CD14-positive monocyte (primary cell): Measurements from ENCODE around the gene SRA1. TPM values are rescaled to one million over a fixed set of nuclear protein-coding genes. Genes with fewer than 3 reads are reported as not detected.
A peak's percentile ranks its signal among the peaks of the same experiment; 100 is the strongest.

ENCODE experiments used
- DNase-seq, 3 donors: peaks; one replicate each; pipeline ENCODE4 v3.0.0-alpha.2; 2011 to 2022
- H2AFZ ChIP-seq: 2 replicates; pipeline ENCODE4 v1.6.0; 2012; ENCODE audit warnings: mild to moderate bottlenecking, low read depth, low read length, inconsistent platforms; ENCODE audit not compliant: insufficient read depth, poor library complexity, severe bottlenecking
- H3K27ac ChIP-seq, 2 donors: 1 replicate in 1 of 2; 2 replicates in 1 of 2; pipeline ENCODE4 v1.5.1; 2012 to 2013; ENCODE audit warnings: low read length in 2 of 2, control low read depth in 1 of 2, inconsistent platforms in 1 of 2, low read depth in 1 of 2, mild to moderate bottlenecking in 1 of 2
- H3K27me3 ChIP-seq, 2 donors: one replicate each; pipeline versions ENCODE4 v1.6.0 to v1.6.1; 2011 to 2013; ENCODE audit warnings: low read length in 2 of 2; ENCODE audit not compliant: control insufficient read depth in 2 of 2, insufficient read depth in 2 of 2
- H3K36me3 ChIP-seq, 2 donors: replicated peaks in 1 of 2; 1 replicate in 1 of 2; 2 replicates in 1 of 2; pipeline versions ENCODE4 v1.5.1 to v1.6.1; 2012 to 2013; ENCODE audit warnings: low read length in 2 of 2, control low read depth in 1 of 2, inconsistent platforms in 1 of 2, mild to moderate bottlenecking in 1 of 2; ENCODE audit not compliant: insufficient read depth in 2 of 2, control insufficient read depth in 1 of 2
- H3K4me1 ChIP-seq, 2 donors: 1 replicate in 1 of 2; 2 replicates in 1 of 2; pipeline versions ENCODE4 v1.5.1 to v1.6.1; 2012 to 2013; ENCODE audit warnings: low read length in 2 of 2, control low read depth in 1 of 2, inconsistent platforms in 1 of 2, mild to moderate bottlenecking in 1 of 2, moderate library complexity in 1 of 2; ENCODE audit not compliant: insufficient read depth in 2 of 2, control insufficient read depth in 1 of 2
- H3K4me2 ChIP-seq: replicated peaks from 2 replicates; pipeline ENCODE3; 2012; ENCODE audit warnings: low read length, moderate library complexity, mild to moderate bottlenecking; ENCODE audit not compliant: poor library complexity, severe bottlenecking; ENCODE audit errors: extremely low read depth
- H3K4me3 ChIP-seq, 3 experiments: fragments of 200-600 bp in 1 of 3; sonication (generic) in 1 of 3; replicated peaks in 1 of 3; 1 replicate in 2 of 3; 2 replicates in 1 of 3; pipeline ENCODE4 v1.5.1; 2011 to 2013; ENCODE audit warnings: low read length in 3 of 3, mild to moderate bottlenecking in 3 of 3, control low read depth in 2 of 3, low read depth in 2 of 3, inconsistent platforms in 1 of 3, moderate library complexity in 1 of 3
- H3K79me2 ChIP-seq: 2 replicates; pipeline ENCODE4 v1.6.0; 2012; ENCODE audit warnings: mild to moderate bottlenecking, control low read depth, inconsistent platforms, low read length, moderate library complexity; ENCODE audit not compliant: insufficient read depth
- H3K9ac ChIP-seq: 2 replicates; pipeline ENCODE4 v1.6.0; 2017; ENCODE audit warnings: low read length, mild to moderate bottlenecking; ENCODE audit not compliant: insufficient read depth, poor library complexity, severe bottlenecking
- H3K9me3 ChIP-seq, 2 donors: replicated peaks in 1 of 2; 1 replicate in 1 of 2; 2 replicates in 1 of 2; pipeline versions ENCODE4 v1.5.1 to v1.6.1; 2012 to 2013; ENCODE audit warnings: low read length in 2 of 2, control low read depth in 1 of 2; ENCODE audit not compliant: control insufficient read depth in 1 of 2, insufficient read depth in 1 of 2
- H4K20me1 ChIP-seq: 2 replicates; pipeline ENCODE4 v1.6.0; 2012; ENCODE audit warnings: mild to moderate bottlenecking, low read length, control low read depth, moderate library complexity; ENCODE audit not compliant: insufficient read depth
- H3K27ac Mint-ChIP-seq, 7 donors: one replicate each; pipeline ENCODE4 v1.8.0; 2020; ENCODE audit warnings: mild to moderate bottlenecking in 7 of 7, mixed read lengths in 7 of 7, moderate library complexity in 6 of 7, inconsistent platforms in 2 of 7
- H3K27me3 Mint-ChIP-seq, 3 donors: one replicate each; pipeline ENCODE4 v1.8.0; 2021 to 2022; ENCODE audit warnings: low read depth in 3 of 3, mild to moderate bottlenecking in 3 of 3, mixed read lengths in 3 of 3, moderate library complexity in 3 of 3, inconsistent platforms in 1 of 3
- H3K36me3 Mint-ChIP-seq, 2 donors: one replicate each; pipeline ENCODE4 v1.8.0; 2020; ENCODE audit warnings: mixed read lengths in 2 of 2, inconsistent platforms in 1 of 2, mild to moderate bottlenecking in 1 of 2
- H3K4me1 Mint-ChIP-seq: one replicate; pipeline ENCODE4 v1.8.0; 2020; ENCODE audit warnings: mild to moderate bottlenecking, mixed read lengths
- H3K4me3 Mint-ChIP-seq, 2 donors: one replicate each; pipeline ENCODE4 v1.8.0; 2020; ENCODE audit warnings: mild to moderate bottlenecking in 2 of 2, mixed read lengths in 2 of 2, moderate library complexity in 1 of 2
- H3K9me3 Mint-ChIP-seq, 7 donors: one replicate each; pipeline ENCODE4 v1.8.0; 2020 to 2022; ENCODE audit warnings: mixed read lengths in 7 of 7, mild to moderate bottlenecking in 6 of 7, moderate library complexity in 6 of 7, inconsistent platforms in 2 of 7
- CTCF ChIP-seq: fragments of 200-600 bp; IDR thresholded peaks from one replicate; pipeline ENCODE4 v1.8.0; 2022; ENCODE audit warnings: antibody characterized with exemption, mild to moderate bottlenecking
- WGBS: methylation state at CpG from one replicate; pipeline ENCODE4 v1.1.5; 2013; ENCODE audit warnings: missing lambda C conversion rate; ENCODE audit not compliant: insufficient coverage; 5-methylcytosine and 5-hydroxymethylcytosine counted together
- intact Hi-C, 2 donors: fragments of 100-400 bp; cut with micrococcal nuclease; formaldehyde crosslinking; loops; one replicate each; pipeline versions ENCODE4 v1.15.0 to v1.15.1; 2023
- polyA plus RNA-seq, 3 donors: library from polyadenylated mRNA; depleted of rRNA in 1 of 3; unstranded in 2 of 3; stranded (reverse) in 1 of 3; fragments of 300-500 nt in 2 of 3; fragments of >200 nt in 1 of 3; fragmentation: Illumina TruSeq in 2 of 3; gene quantifications; 1 replicate in 2 of 3; 2 replicates in 1 of 3; pipeline ENCODE4 v1.2.3, GENCODE V29; 2012 to 2021

The SRA1 gene
- polyA plus RNA-seq, 3 donors, result 72.4 to 97.2 (median 80.8) TPM

DNA sequence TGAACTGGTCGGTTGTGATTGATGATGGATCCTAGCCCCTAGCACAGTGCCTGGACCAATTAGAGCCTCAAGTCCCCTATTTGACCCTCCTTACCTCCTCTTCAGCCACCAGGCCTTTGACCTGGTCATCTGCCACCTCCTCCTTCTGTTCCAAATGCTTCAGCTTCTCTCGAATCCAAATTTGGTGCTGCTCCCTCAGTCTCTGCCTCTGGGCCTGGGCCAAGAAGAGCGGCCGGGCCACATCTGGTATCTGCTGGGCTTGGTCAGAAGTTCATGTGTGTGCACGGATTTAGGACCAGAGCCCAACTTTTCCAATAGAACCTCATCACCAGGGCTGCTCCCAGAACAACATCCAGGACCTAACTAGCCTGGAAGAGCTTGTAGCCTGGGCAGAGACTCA, 13.8 kb upstream of the SRA1 start:
- H3K36me3 ChIP-seq, result peaks cover 24 to 61% of the 10 kb centered on the region in 2 donors
- intact Hi-C loops, result no loop called here
- peaks cover 2% of the 10 kb centered on the region in 3 donors for H3K27me3 Mint-ChIP-seq
- H3K9me3 ChIP-seq, result no peaks in the 10 kb centered on the region
- no peaks in the 10 kb centered on the region for H4K20me1 ChIP-seq
- H3K4me3 Mint-ChIP-seq, result no peak overlapping the region
- no peak overlapping the region for H2AFZ ChIP-seq
- peaks cover 23% of the 10 kb centered on the region for H3K79me2 ChIP-seq
- DNase-seq, result no peak
- H3K4me2 ChIP-seq, result no peak overlapping the region
- H3K4me3 ChIP-seq, result no peak overlapping the region
- H3K9me3 Mint-ChIP-seq, result peaks cover 0 to 2% (median 0%) of the 10 kb centered on the region in 7 donors
- no peaks in the 10 kb centered on the region for H3K27me3 ChIP-seq
- no peak for TF ChIP-seq CTCF
- H3K27ac ChIP-seq, result peak overlapping the region in 1 of 2 donors; percentile 83
- peak overlapping the region in 2 of 7 donors; percentile 43 to 94 for H3K27ac Mint-ChIP-seq
- H3K9ac ChIP-seq, result no peak overlapping the region
- H3K36me3 Mint-ChIP-seq, result peaks cover 49 to 81% of the 10 kb centered on the region in 2 donors
- H3K4me1 Mint-ChIP-seq, result peaks cover 53% of the 10 kb centered on the region
- WGBS, result 92% methylated on average over 2 of the region's 5 CpGs
- peaks cover 29 to 64% of the 10 kb centered on the region in 2 donors for H3K4me1 ChIP-seq

GRCh38 chr5:140570488-140570887, 13.2 kb upstream of the SRA1 start:
- DNase-seq, result no peak
- Mint-ChIP-seq H3K36me3 (peaks cover 51 to 79% of the 10 kb centered on the region in 2 donors), H3K27me3 (peaks cover 2% of the 10 kb centered on the region in 3 donors), H3K27ac (peak overlapping the region in 4 of 7 donors; percentile 94 to 98 (median 98)), H3K9me3 (peaks cover 0 to 2% (median 0%) of the 10 kb centered on the region in 7 donors), H3K4me3 (no peak overlapping the region), H3K4me1 (peaks cover 55% of the 10 kb centered on the region)
- H3K4me1 ChIP-seq, result peaks cover 28 to 64% of the 10 kb centered on the region in 2 donors
- H3K36me3 ChIP-seq, result peaks cover 24 to 61% of the 10 kb centered on the region in 2 donors
- no peaks in the 10 kb centered on the region for H3K9me3 ChIP-seq
- H3K4me2 ChIP-seq, result no peak overlapping the region
- no peaks in the 10 kb centered on the region for H3K27me3 ChIP-seq
- no peak overlapping the region for H3K4me3 ChIP-seq
- peak overlapping the region; percentile 45 to 83 for H3K27ac ChIP-seq
- H2AFZ ChIP-seq, result no peak overlapping the region
- 100% methylated on average over 1 of the region's 1 CpG for WGBS
- no peak for TF ChIP-seq CTCF
- intact Hi-C loops, result no loop called here
- no peaks in the 10 kb centered on the region for H4K20me1 ChIP-seq
- H3K9ac ChIP-seq, result no peak overlapping the region
- peaks cover 24% of the 10 kb centered on the region for H3K79me2 ChIP-seq
